GM12878 (cell line): ENCODE measurements around the gene FANCC. TPM values are rescaled to one million over a fixed set of nuclear protein-coding genes. Genes with fewer than 3 reads are reported as not detected.

Source experiments
- ATAC-seq: fragments of 200-7000 bp; cut with Tn5 transposase; 3 replicates; pipeline ENCODE4 v1.9.1; 2020; ENCODE audit warnings: mild to moderate bottlenecking, moderate library complexity
- BruUV-seq: library from RNA; stranded (reverse); fragments of 400-500 nt; replicated peaks from 2 replicates; lab custom pipeline; 2021; lab: Mats Ljungman, UMichigan
- CTCF ChIA-PET: fragments of 300-600 bp; sonication (Branson Sonifier 250); formaldehyde crosslinking; extraction: SDS; loops from one replicate; lab custom pipeline; 2021; ENCODE audit warnings: inconsistent platforms; lab: Yijun Ruan, JAX
- POLR2A ChIA-PET: fragments of 350-600 bp; formaldehyde crosslinking; extraction: SDS; loops from one replicate; lab custom pipeline; 2021; ENCODE audit warnings: inconsistent platforms; lab: Charles Lee
- RAD21 ChIA-PET: fragments of 300-600 bp; sonication (Branson Sonifier 250); formaldehyde crosslinking; loops from one replicate; lab custom pipeline; 2023; ENCODE audit warnings: antibody characterized with exemption; ENCODE audit not compliant: unreplicated experiment; lab: Charles Lee
- SMC1A ChIA-PET: fragments of 300-600 bp; sonication (Branson Sonifier 250); formaldehyde crosslinking; loops from one replicate; lab custom pipeline; 2023; ENCODE audit not compliant: unreplicated experiment, uncharacterized antibody; lab: Charles Lee
- DNase-seq: peaks from one replicate; pipeline ENCODE4 v3.0.0-alpha.2; 2011; ENCODE audit warnings: low read depth, low spot score
- FAIRE-seq: peaks from 3 replicates; lab custom pipeline; 2011; peaks lifted over from hg19 to GRCh38; lab: Jason Lieb, UNC
- H2AFZ ChIP-seq: 2 replicates; pipeline ENCODE4 v1.6.0; 2011; ENCODE audit warnings: low read depth, low read length, control low read depth; ENCODE audit not compliant: control insufficient read depth
- H3K27ac ChIP-seq: 2 replicates; pipeline ENCODE4 v1.5.1; 2011; ENCODE audit warnings: control low read depth; ENCODE audit not compliant: control insufficient read depth, insufficient read depth
- H3K27me3 ChIP-seq, 2 experiments: replicated peaks in 1 of 2; 2 replicates each; pipeline versions ENCODE4 v1.6.0 to v1.6.1; 2011; ENCODE audit warnings: low read length in 1 of 2; ENCODE audit not compliant: control insufficient read depth in 2 of 2, insufficient read depth in 2 of 2
- H3K36me3 ChIP-seq, 2 experiments: 2 replicates each; pipeline ENCODE4 v1.5.1; 2011; ENCODE audit warnings: low read length in 1 of 2; ENCODE audit not compliant: control insufficient read depth in 2 of 2, insufficient read depth in 2 of 2
- H3K4me1 ChIP-seq: 2 replicates; pipeline ENCODE4 v1.6.1; 2011; ENCODE audit warnings: mild to moderate bottlenecking, low read length, moderate library complexity, mixed read lengths; ENCODE audit not compliant: control insufficient read depth, insufficient read depth
- H3K4me2 ChIP-seq: 2 replicates; pipeline ENCODE4 v1.6.0; 2011; ENCODE audit warnings: control low read depth; ENCODE audit not compliant: control insufficient read depth, insufficient read depth
- H3K4me3 ChIP-seq: fragments of 200-600 bp; sonication (generic); 2 replicates; pipeline ENCODE4 v1.5.1; 2016
- H3K79me2 ChIP-seq: 2 replicates; pipeline ENCODE4 v1.6.0; 2011; ENCODE audit warnings: low read length; ENCODE audit not compliant: control insufficient read depth, insufficient read depth
- H3K9ac ChIP-seq: 2 replicates; pipeline ENCODE4 v1.8.0; 2011; ENCODE audit warnings: low read length, control low read depth, mixed read lengths; ENCODE audit not compliant: control insufficient read depth, insufficient read depth
- H3K9me3 ChIP-seq: replicated peaks from 3 replicates; pipeline ENCODE4 v1.5.1; 2011; ENCODE audit warnings: mild to moderate bottlenecking, low read length; ENCODE audit not compliant: control insufficient read depth, insufficient read depth
- H4K20me1 ChIP-seq: 2 replicates; pipeline ENCODE4 v1.6.0; 2011; ENCODE audit not compliant: control insufficient read depth, insufficient read depth
- CREM ChIP-seq: IDR thresholded peaks from 2 replicates; pipeline ENCODE4 v1.6.1; 2014; ENCODE audit warnings: antibody characterized with exemption, low read depth
- ELK1 ChIP-seq: IDR thresholded peaks from 2 replicates; pipeline ENCODE4 v1.6.1; 2012; ENCODE audit warnings: low read depth, low read length, improper control_type of control experiment
- IRF4 ChIP-seq: IDR thresholded peaks from 2 replicates; pipeline ENCODE4 v1.6.1; 2011; ENCODE audit warnings: low read depth, low read length
- JUNB ChIP-seq: IDR thresholded peaks from 2 replicates; pipeline ENCODE4 v1.6.1; 2016; ENCODE audit warnings: antibody characterized with exemption, mild to moderate bottlenecking
- MTA3 ChIP-seq: IDR thresholded peaks from 2 replicates; pipeline ENCODE4 v1.6.1; 2012; ENCODE audit warnings: low read length, inconsistent platforms, borderline replicate concordance
- NFYB ChIP-seq: IDR thresholded peaks from 2 replicates; pipeline ENCODE4 v1.6.1; 2011; ENCODE audit warnings: low read depth, mild to moderate bottlenecking, low read length, improper control_type of control experiment, moderate library complexity; ENCODE audit not compliant: insufficient read depth
- NRF1 ChIP-seq: conservative IDR thresholded peaks from 2 replicates; pipeline ENCODE4 v1.6.1; 2011; ENCODE audit warnings: mild to moderate bottlenecking, low read depth, low read length, improper control_type of control experiment
- STAT3 ChIP-seq: IDR thresholded peaks from 2 replicates; pipeline ENCODE4 v1.6.1; 2011; ENCODE audit warnings: low read depth, low read length, improper control_type of control experiment
- WGBS: methylation state at CpG from one replicate; pipeline ENCODE4 v1.1.6; 2016; ENCODE audit warnings: low lambda C conversion rate; ENCODE audit not compliant: insufficient replicate concordance, insufficient coverage; ENCODE audit errors: missing lambda C conversion rate; 5-methylcytosine and 5-hydroxymethylcytosine counted together
- in situ Hi-C: fragments of 300-500 bp; cut with MboI; formaldehyde crosslinking; loops from 9 replicates; pipeline ENCODE4 v1.14.3; 2018; ENCODE audit warnings: mixed read lengths
- intact Hi-C: fragments of 100-400 bp; cut with micrococcal nuclease; formaldehyde crosslinking; loops from one replicate; pipeline ENCODE4 v1.14.2; 2022; ENCODE audit not compliant: unreplicated experiment
- polyA plus RNA-seq, 11 experiments: library from polyadenylated mRNA; depleted of rRNA in 4 of 11; unstranded in 6 of 11; stranded (reverse) in 5 of 11; fragments of >200 nt; fragmentation: Nextera tagmentation in 4 of 11; fragmentation: Illumina TruSeq in 1 of 11; extraction: Ambion mirVana in 4 of 11; extraction: Trizol in 1 of 11; gene quantifications; 1 replicate in 1 of 11; 2 replicates in 10 of 11; pipeline versions ENCODE4 v1.2.1 to v1.2.3, GENCODE V29; 2011 to 2016; ENCODE audit warnings: inconsistent platforms in 2 of 11, missing spikeins in 2 of 11, low read depth in 1 of 11
- total RNA-seq, 4 experiments: library from RNA; depleted of rRNA in 3 of 4; stranded (reverse); fragments of >200 nt in 3 of 4; fragmentation: Illumina TruSeq in 1 of 4; extraction: Trizol in 1 of 4; gene quantifications; 2 replicates each; pipeline versions ENCODE4 v1.2.1 to v1.2.3, GENCODE V29; 2013 to 2021
- TF ChIP-seq, protein P1 (sequence below): IDR thresholded peaks from 2 replicates; pipeline ENCODE4 v1.6.1; 2012; ENCODE audit warnings: low read depth, low read length, improper control_type of control experiment

The FANCC gene
- total and polyA plus RNA-seq, 10 of the 15 experiments (the other 5 are each of a cell fraction or from before 2014, with no cell fraction given), result 1.2 to 16.8 (median 10.5) TPM

- no peak overlapping the region for H2AFZ ChIP-seq
- BruUV-seq, result no TSS peak
- no peak overlapping the region for H3K4me2 ChIP-seq
- no peaks in the 10 kb centered on the region for H3K79me2 ChIP-seq
- no peaks in the 10 kb centered on the region for H3K36me3 ChIP-seq
- H3K4me1 ChIP-seq, result no peaks in the 10 kb centered on the region
- POLR2A ChIA-PET, result interaction anchor here (0.6 kb wide), 1 partner anchor 47 kb away, joined by 3 read pairs; no protein-coding TSS in a partner anchor
- intact Hi-C loops (loop anchor here (10.0 kb wide), 1 partner anchor 578 kb away; the partner anchor contains the start of gene PCAT7), in situ Hi-C loops (no loop called here)
- no peaks in the 10 kb centered on the region for H3K27me3 ChIP-seq
- no peak for FAIRE-seq
- no peaks in the 10 kb centered on the region for H4K20me1 ChIP-seq
- CTCF ChIA-PET, result interaction anchor here (1.0 to 10.6 kb wide), 15 partner anchors 10 to 465 kb away, joined by 3 to 355 read pairs (median 14); no protein-coding TSS in a partner anchor
- SMC1A ChIA-PET, result interaction anchor here (0.6 to 6.4 kb wide), 13 partner anchors 10 to 1519 kb away, joined by 3 to 143 read pairs (median 6); no protein-coding TSS in a partner anchor
- 93% methylated on average over 17 of the region's 17 CpGs for WGBS
- no peak for ATAC-seq
- DNase-seq, result no peak
- H3K4me3 ChIP-seq, result no peak overlapping the region
- RAD21 ChIA-PET, result interaction anchor here (1.0 to 7.7 kb wide), 6 partner anchors 35 to 578 kb away, joined by 3 to 134 read pairs (median 42); partner anchors contain the start of gene PCAT7
- H3K9me3 ChIP-seq, result no peaks in the 10 kb centered on the region
- TF ChIP-seq ELK1 (no peak), MTA3 (no peak), CREM (no peak), STAT3 (no peak), JUNB (no peak), IRF4 (no peak), NFYB (no peak), NRF1 (no peak)
- TF ChIP-seq, protein P1, sequence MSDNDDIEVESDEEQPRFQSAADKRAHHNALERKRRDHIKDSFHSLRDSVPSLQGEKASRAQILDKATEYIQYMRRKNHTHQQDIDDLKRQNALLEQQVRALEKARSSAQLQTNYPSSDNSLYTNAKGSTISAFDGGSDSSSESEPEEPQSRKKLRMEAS, result no peak
- no peak overlapping the region for H3K27ac ChIP-seq
- H3K9ac ChIP-seq, result no peak overlapping the region
Observed at GRCh38 chr9:95132366-95133324, 184.9 kb downstream of the FANCC start.
